Activated T-helper 1 cell treated with anti-CD3 and anti-CD28 coated beads, Interleukin-12 subunit alpha, Interleukin-12 subunit beta, Interleukin-2, Interleukin-4 antibody, amounts not matched to agents 30 ng/mL and 10 ng/mL and 1 ng/mL, durations not matched to agents 14 hours and 24 hours and 36 hours (primary cell): ENCODE measurements around the gene MED12L. TPM values are rescaled to one million over a fixed set of nuclear protein-coding genes. Genes with fewer than 3 reads are reported as not detected.

Source experiments
- DNase-seq: peaks from one replicate; pipeline ENCODE4 v3.0.0; 2021; ENCODE audit warnings: low spot score
- H3K27ac Mint-ChIP-seq: one replicate; pipeline ENCODE4 v1.8.0; 2021; ENCODE audit warnings: mild to moderate bottlenecking, mixed read lengths
- H3K27me3 Mint-ChIP-seq: one replicate; pipeline ENCODE4 v1.8.0; 2022; ENCODE audit warnings: mild to moderate bottlenecking, moderate library complexity, mixed read lengths; ENCODE audit not compliant: insufficient read depth
- H3K36me3 Mint-ChIP-seq: one replicate; pipeline ENCODE4 v1.8.0; 2021; ENCODE audit warnings: low read depth, mixed read lengths
- H3K4me1 Mint-ChIP-seq: one replicate; pipeline ENCODE4 v1.8.0; 2021; ENCODE audit warnings: low read depth, mixed read lengths
- H3K4me3 Mint-ChIP-seq: one replicate; pipeline ENCODE4 v1.8.0; 2021; ENCODE audit warnings: mild to moderate bottlenecking, moderate library complexity, mixed read lengths
- H3K9me3 Mint-ChIP-seq: one replicate; pipeline ENCODE4 v1.8.0; 2021; ENCODE audit warnings: mixed read lengths
- intact Hi-C: fragments of 100-400 bp; cut with micrococcal nuclease; formaldehyde crosslinking; loops from one replicate; pipeline ENCODE4 v1.15.1; 2024
- total RNA-seq: library from RNA; stranded (reverse); gene quantifications from 2 replicates; pipeline ENCODE4 v1.2.3, GENCODE V29; 2022

Gene MED12L
- total RNA-seq, 1 donor from 2014 or later, result 5.1 TPM

- no peak for DNase-seq
- Mint-ChIP-seq H3K36me3 (no peaks in the 10 kb centered on the region), H3K9me3 (no peaks in the 10 kb centered on the region), H3K27me3 (no peaks in the 10 kb centered on the region), H3K4me1 (peaks cover 47% of the 10 kb centered on the region), H3K27ac (peak overlapping the region; percentile 19), H3K4me3 (no peak overlapping the region)
- intact Hi-C loops, result loop anchor here (5.0 to 10.0 kb wide), 4 partner anchors 521 to 967 kb away; partner anchors contain the start of gene SIAH2
These were observed 222.4 kb downstream of the MED12L start for GRCh38 chr3:151307583-151308488.

GRCh38 chr3:151309566-151309965, 224.1 kb downstream of the MED12L start:
- intact Hi-C loops, result loop anchor here (5.0 to 10.0 kb wide), 4 partner anchors 522 to 965 kb away; partner anchors contain the start of gene SIAH2
- Mint-ChIP-seq H3K9me3 (no peaks in the 10 kb centered on the region), H3K4me3 (no peak overlapping the region), H3K27ac (no peak overlapping the region), H3K4me1 (peaks cover 36% of the 10 kb centered on the region), H3K27me3 (no peaks in the 10 kb centered on the region), H3K36me3 (no peaks in the 10 kb centered on the region)
- DNase-seq, result no peak

DNA sequence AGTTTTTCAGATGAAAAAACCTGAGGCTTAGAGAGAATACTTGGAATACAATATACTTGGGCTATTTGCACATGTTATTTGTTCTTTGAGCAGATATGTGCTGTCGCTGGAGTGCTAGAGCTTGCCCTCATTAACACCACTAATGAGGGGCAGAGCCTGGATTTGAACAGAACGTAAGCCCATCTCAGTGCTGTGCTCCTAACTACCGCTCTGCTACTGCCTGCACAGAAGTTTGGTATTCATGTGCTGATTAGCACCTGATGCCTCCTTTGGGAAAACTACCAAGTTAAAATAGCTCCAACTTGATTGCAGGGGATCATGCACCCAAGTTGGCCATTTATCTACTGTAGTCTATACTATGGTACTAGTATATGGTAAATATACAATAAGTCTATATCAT, 227.5 kb downstream of the MED12L start:
- no peak for DNase-seq
- intact Hi-C loops, result no loop called here
- Mint-ChIP-seq H3K27me3 (no peaks in the 10 kb centered on the region), H3K4me1 (peaks cover 20% of the 10 kb centered on the region), H3K4me3 (no peak overlapping the region), H3K36me3 (no peaks in the 10 kb centered on the region), H3K27ac (no peak overlapping the region), H3K9me3 (no peaks in the 10 kb centered on the region)

- Mint-ChIP-seq H3K27me3 (no peaks in the 10 kb centered on the region), H3K36me3 (no peaks in the 10 kb centered on the region), H3K9me3 (no peaks in the 10 kb centered on the region), H3K4me1 (peaks cover 19% of the 10 kb centered on the region), H3K27ac (no peak overlapping the region), H3K4me3 (no peak overlapping the region)
- intact Hi-C loops, result no loop called here
- no peak for DNase-seq
These were observed 228.7 kb downstream of the MED12L start for GRCh38 chr3:151314137-151314536.

- no peak overlapping the region for H3K4me3 Mint-ChIP-seq
- H3K27me3 Mint-ChIP-seq, result no peaks in the 10 kb centered on the region
- intact Hi-C loops, result no loop called here
- no peaks in the 10 kb centered on the region for H3K36me3 Mint-ChIP-seq
- H3K9me3 Mint-ChIP-seq, result no peaks in the 10 kb centered on the region
- DNase-seq, result no peak
- peaks cover 19% of the 10 kb centered on the region for H3K4me1 Mint-ChIP-seq
- H3K27ac Mint-ChIP-seq, result no peak overlapping the region
These were observed 229.1 kb downstream of the MED12L start for GRCh38 chr3:151314593-151314992.

GRCh38 chr3:151315136-151315535, 229.7 kb downstream of the MED12L start:
- no peak overlapping the region for H3K27ac Mint-ChIP-seq
- H3K4me1 Mint-ChIP-seq, result peaks cover 19% of the 10 kb centered on the region
- no peaks in the 10 kb centered on the region for H3K9me3 Mint-ChIP-seq
- intact Hi-C loops, result no loop called here
- H3K4me3 Mint-ChIP-seq, result no peak overlapping the region
- no peak for DNase-seq
- H3K36me3 Mint-ChIP-seq, result no peaks in the 10 kb centered on the region
- H3K27me3 Mint-ChIP-seq, result no peaks in the 10 kb centered on the region

GRCh38 chr3:151315846-151316245, 230.4 kb downstream of the MED12L start:
- DNase-seq, result no peak
- no peak overlapping the region for H3K27ac Mint-ChIP-seq
- intact Hi-C loops, result loop anchor here (1.0 to 2.0 kb wide), 4 partner anchors 11 to 811 kb away; no protein-coding TSS in a partner anchor
- H3K36me3 Mint-ChIP-seq, result no peaks in the 10 kb centered on the region
- H3K9me3 Mint-ChIP-seq, result no peaks in the 10 kb centered on the region
- H3K4me1 Mint-ChIP-seq, result peaks cover 21% of the 10 kb centered on the region
- no peaks in the 10 kb centered on the region for H3K27me3 Mint-ChIP-seq
- peak overlapping the region; percentile 7 for H3K4me3 Mint-ChIP-seq

DNA sequence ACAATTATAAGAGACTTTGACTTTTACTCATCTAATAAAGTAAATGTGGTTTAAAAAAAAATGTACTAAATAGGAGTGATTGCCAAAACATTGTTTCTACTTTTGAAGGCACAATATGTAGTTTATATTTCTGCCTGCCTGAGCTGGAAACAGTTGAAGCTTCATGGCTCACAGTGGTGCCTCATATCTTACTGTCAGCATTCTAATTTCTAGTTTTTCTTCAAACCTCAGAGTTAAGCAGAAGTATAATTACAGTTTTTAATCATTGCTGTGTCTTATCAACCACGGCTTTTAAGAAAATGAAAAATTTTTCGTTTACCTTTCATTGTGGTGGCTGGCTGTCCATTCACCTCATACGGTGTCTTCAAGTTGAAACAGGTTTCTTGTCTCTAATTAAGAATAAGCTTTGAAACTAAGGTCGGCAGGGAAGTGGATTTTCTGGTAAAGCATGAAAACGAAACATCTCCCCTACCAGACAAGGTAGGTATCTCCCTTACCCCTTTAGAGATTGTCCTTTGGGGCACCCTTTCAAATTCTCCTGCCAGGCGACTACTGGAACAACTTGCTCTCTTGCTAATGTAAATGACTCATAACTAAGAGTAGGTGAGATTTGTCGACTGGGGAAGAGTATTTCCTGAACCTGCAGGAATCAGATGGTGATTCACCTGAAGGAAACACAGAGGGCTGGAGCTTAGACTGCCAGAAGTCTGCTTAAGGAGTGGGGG, 231.0 kb downstream of the MED12L start, which contains the start of gene GPR87:
Gene GPR87 (minus strand): TSS at position 554 of the 725 bp plus-strand sequence. CDS start 16,720 bp downstream, outside the sequence.
- no peak for DNase-seq
- Mint-ChIP-seq H3K9me3 (no peaks in the 10 kb centered on the region), H3K4me3 (peak within 1 kb of the TSS; percentile 7), H3K4me1 (peaks cover 24% of the 10 kb centered on the region), H3K27me3 (no peaks in the 10 kb centered on the region), H3K36me3 (no peaks in the 10 kb centered on the region), H3K27ac (peak within 1 kb of the TSS; percentile 61)
- intact Hi-C loops, result loop anchor here (1.0 to 2.0 kb wide), 4 partner anchors 11 to 811 kb away; no protein-coding TSS in a partner anchor

DNA sequence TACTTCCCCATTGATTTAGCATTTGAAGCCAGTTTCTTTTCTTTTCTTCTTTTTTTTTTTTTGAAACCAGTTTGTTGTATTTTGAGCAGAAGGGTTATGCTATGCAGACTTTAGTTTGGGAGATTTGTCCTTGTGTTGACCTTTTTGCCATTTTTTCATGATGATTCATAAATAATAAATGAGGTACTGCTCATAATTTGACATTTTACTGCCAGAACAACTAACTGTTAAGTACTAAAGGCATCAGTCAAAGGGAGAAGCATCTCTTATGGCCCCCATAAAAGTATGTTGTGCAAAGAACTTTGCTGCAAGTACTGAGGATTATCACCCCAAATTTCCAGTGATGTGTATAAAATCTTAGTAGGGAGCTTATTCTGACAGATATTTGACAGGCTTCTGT, 232.8 kb downstream of the MED12L start:
- peaks cover 29% of the 10 kb centered on the region for H3K4me1 Mint-ChIP-seq
- peaks cover 3% of the 10 kb centered on the region for H3K36me3 Mint-ChIP-seq
- H3K9me3 Mint-ChIP-seq, result peaks cover 4% of the 10 kb centered on the region
- H3K27ac Mint-ChIP-seq, result no peak overlapping the region
- peaks cover 3% of the 10 kb centered on the region for H3K27me3 Mint-ChIP-seq
- no peak for DNase-seq
- H3K4me3 Mint-ChIP-seq, result no peak overlapping the region
- intact Hi-C loops, result no loop called here

- Mint-ChIP-seq H3K36me3 (peaks cover 3% of the 10 kb centered on the region), H3K4me3 (no peak overlapping the region), H3K27me3 (peaks cover 3% of the 10 kb centered on the region), H3K4me1 (peaks cover 29% of the 10 kb centered on the region), H3K27ac (no peak overlapping the region), H3K9me3 (peaks cover 4% of the 10 kb centered on the region)
- DNase-seq, result no peak
- intact Hi-C loops, result no loop called here
These were observed 233.5 kb downstream of the MED12L start for GRCh38 chr3:151318991-151319390.

DNA sequence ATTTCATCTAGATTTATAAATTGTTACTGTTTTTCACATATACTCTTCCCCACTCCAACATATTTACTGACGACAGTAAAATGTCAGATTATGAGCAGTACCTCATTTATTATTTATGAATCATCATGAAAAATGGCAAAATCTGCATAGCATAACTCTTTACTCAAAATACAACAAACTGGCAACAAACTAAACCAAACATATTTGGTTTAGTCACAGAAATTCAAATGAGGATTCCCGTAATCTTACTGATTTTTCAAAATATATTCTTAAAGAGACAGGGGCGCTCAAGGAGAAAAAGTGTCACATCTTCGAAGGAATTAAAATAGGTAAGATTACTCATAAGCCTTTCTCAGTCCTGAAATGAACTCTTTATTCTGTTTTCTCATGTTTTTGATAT, 234.2 kb downstream of the MED12L start:
- intact Hi-C loops, result loop anchor here (2.0 kb wide), 1 partner anchor 15 kb away; no protein-coding TSS in a partner anchor
- Mint-ChIP-seq H3K36me3 (peaks cover 3% of the 10 kb centered on the region), H3K4me1 (peaks cover 29% of the 10 kb centered on the region), H3K27me3 (peaks cover 5% of the 10 kb centered on the region), H3K9me3 (peaks cover 4% of the 10 kb centered on the region), H3K27ac (no peak overlapping the region), H3K4me3 (no peak overlapping the region)
- no peak for DNase-seq

- Mint-ChIP-seq H3K4me3 (no peak overlapping the region), H3K27me3 (peaks cover 5% of the 10 kb centered on the region), H3K4me1 (peaks cover 26% of the 10 kb centered on the region), H3K27ac (peak overlapping the region; percentile 35), H3K9me3 (peaks cover 4% of the 10 kb centered on the region), H3K36me3 (peaks cover 3% of the 10 kb centered on the region)
- intact Hi-C loops, result loop anchor here (2.0 kb wide), 1 partner anchor 15 kb away; no protein-coding TSS in a partner anchor
- no peak for DNase-seq
These were observed 234.7 kb downstream of the MED12L start for GRCh38 chr3:151320131-151320530.
